Common myeloid progenitor, CD34-positive (primary cell): Measurements from ENCODE around the gene LST1. TPM values are rescaled to one million over a fixed set of nuclear protein-coding genes. Genes with fewer than 3 reads are reported as not detected.
A peak's percentile ranks its signal among the peaks of the same experiment; 100 is the strongest.

Source experiments
- CTCF ChIA-PET: fragments of 350-600 bp; sonication (Branson Sonifier 250); formaldehyde crosslinking; loops from one replicate; lab custom pipeline; 2021; ENCODE audit warnings: antibody characterized with exemption; lab: Charles Lee
- POLR2A ChIA-PET: fragments of 350-600 bp; sonication (Branson Sonifier 250); formaldehyde crosslinking; loops from one replicate; lab custom pipeline; 2021; ENCODE audit warnings: antibody characterized with exemption; lab: Charles Lee
- DNase-seq, 3 donors: peaks; one replicate each; pipeline versions ENCODE4 v3.0.0 to v3.0.0-alpha.2; 2013
- H3K27ac ChIP-seq, 2 experiments: 1 replicate in 1 of 2; 2 replicates in 1 of 2; pipeline ENCODE4 v1.7.0; 2013; ENCODE audit warnings: inconsistent platforms in 2 of 2, low read length in 2 of 2, mild to moderate bottlenecking in 2 of 2, low read depth in 1 of 2, moderate library complexity in 1 of 2; ENCODE audit not compliant: severe bottlenecking in 2 of 2, insufficient read depth in 1 of 2, poor library complexity in 1 of 2
- H3K27me3 ChIP-seq, 5 experiments: replicated peaks in 2 of 5; 1 replicate in 3 of 5; 2 replicates in 2 of 5; pipeline versions ENCODE4 v1.6.1 to v1.7.0; 2013; ENCODE audit warnings: low read length in 4 of 5, mild to moderate bottlenecking in 2 of 5, moderate library complexity in 2 of 5, inconsistent platforms in 1 of 5; ENCODE audit not compliant: insufficient read depth in 5 of 5, control insufficient read depth in 4 of 5
- H3K36me3 ChIP-seq, 4 experiments: 1 replicate in 2 of 4; 2 replicates in 2 of 4; pipeline versions ENCODE4 v1.6.1 to v1.7.0; 2013; ENCODE audit warnings: low read length in 3 of 4, control low read depth in 1 of 4, mild to moderate bottlenecking in 1 of 4; ENCODE audit not compliant: control insufficient read depth in 4 of 4, insufficient read depth in 4 of 4
- H3K4me1 ChIP-seq, 4 experiments: 1 replicate in 3 of 4; 2 replicates in 1 of 4; pipeline versions ENCODE4 v1.6.1 to v1.7.1; 2013; ENCODE audit warnings: low read length in 3 of 4, mild to moderate bottlenecking in 3 of 4, control low read depth in 1 of 4, inconsistent platforms in 1 of 4, moderate library complexity in 1 of 4; ENCODE audit not compliant: control insufficient read depth in 4 of 4, insufficient read depth in 4 of 4; ENCODE audit errors: control extremely low read depth in 1 of 4
- H3K4me3 ChIP-seq, 7 experiments: 1 replicate in 4 of 7; 2 replicates in 3 of 7; pipeline versions ENCODE4 v1.5.1 to v1.7.0; 2013; ENCODE audit warnings: mild to moderate bottlenecking in 7 of 7, low read length in 6 of 7, moderate library complexity in 6 of 7, inconsistent platforms in 2 of 7, low read depth in 2 of 7, control low read depth in 1 of 7; ENCODE audit not compliant: insufficient read depth in 4 of 7, control insufficient read depth in 1 of 7; ENCODE audit errors: extremely low read depth in 1 of 7
- H3K9me3 ChIP-seq, 5 experiments: 1 replicate in 4 of 5; 2 replicates in 1 of 5; pipeline versions ENCODE4 v1.6.1 to v1.7.1; 2013; ENCODE audit warnings: low read length in 4 of 5, mild to moderate bottlenecking in 2 of 5, inconsistent platforms in 1 of 5, low read depth in 1 of 5, moderate library complexity in 1 of 5; ENCODE audit not compliant: control insufficient read depth in 4 of 5, insufficient read depth in 2 of 5; ENCODE audit errors: control extremely low read depth in 1 of 5
- WGBS: methylation state at CpG from one replicate; pipeline ENCODE4 v1.1.5; 2013; ENCODE audit not compliant: insufficient coverage; 5-methylcytosine and 5-hydroxymethylcytosine counted together
- polyA plus RNA-seq: library from polyadenylated mRNA; unstranded; fragments of 120-200 nt; gene quantifications from one replicate; pipeline ENCODE4 v1.2.1, GENCODE V29; 2013

LST1 gene
- 144 TPM for polyA plus RNA-seq

DNA sequence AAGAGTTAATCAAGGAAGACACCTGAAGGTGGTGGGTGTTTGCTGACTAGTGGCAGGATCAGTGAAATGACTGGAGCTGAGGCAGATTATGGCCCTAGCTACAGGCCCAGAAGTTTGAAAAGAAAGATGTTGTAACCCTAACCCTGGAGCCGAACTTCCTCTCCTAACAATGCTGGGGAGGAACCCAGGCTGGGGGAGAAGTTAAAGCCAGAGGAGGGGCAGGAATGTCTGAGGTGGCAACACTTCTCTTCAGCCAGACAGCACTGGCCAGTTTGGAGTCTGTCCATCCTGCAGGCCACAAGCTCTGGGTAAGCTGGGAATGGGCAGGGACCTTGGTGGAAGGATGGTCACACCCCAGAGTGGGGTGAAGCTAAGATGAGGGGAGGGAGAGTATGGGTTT lies at the start of gene LST1:
TSS of gene LST1 (plus strand) at position 270 of the 400 bp plus-strand sequence. CDS start 1,023 bp downstream, outside the sequence.
- ChIA-PET CTCF (interaction anchor here (1.2 to 19.6 kb wide), 5 partner anchors 10 to 36 kb away, joined by 4 to 605 read pairs (median 76); partner anchors contain the start of genes AIF1, ATP6V1G2, DDX39B and NCR3), POLR2A (interaction anchor here (0.6 to 2.3 kb wide), 5 partner anchors 10 to 38 kb away, joined by 4 to 13 read pairs (median 5); partner anchors contain the start of gene NFKBIL1)
- WGBS, result 0% methylated on average over 1 of the region's 1 CpG
- Histone ChIP-seq H3K36me3 (peaks cover 0 to 16% (median 0%) of the 10 kb centered on the region in 4 experiments), H3K9me3 (no peaks in the 10 kb centered on the region), H3K4me3 (peak within 1 kb of the TSS in 6 of 7 experiments; percentile 8 to 76 (median 58)), H3K27me3 (no peaks in the 10 kb centered on the region), H3K27ac (peak within 1 kb of the TSS; percentile 54 to 76), H3K4me1 (peaks cover 21 to 88% (median 78%) of the 10 kb centered on the region in 4 experiments)
- peak in 2 of 3 donors; percentile 65 to 72 for DNase-seq

DNA sequence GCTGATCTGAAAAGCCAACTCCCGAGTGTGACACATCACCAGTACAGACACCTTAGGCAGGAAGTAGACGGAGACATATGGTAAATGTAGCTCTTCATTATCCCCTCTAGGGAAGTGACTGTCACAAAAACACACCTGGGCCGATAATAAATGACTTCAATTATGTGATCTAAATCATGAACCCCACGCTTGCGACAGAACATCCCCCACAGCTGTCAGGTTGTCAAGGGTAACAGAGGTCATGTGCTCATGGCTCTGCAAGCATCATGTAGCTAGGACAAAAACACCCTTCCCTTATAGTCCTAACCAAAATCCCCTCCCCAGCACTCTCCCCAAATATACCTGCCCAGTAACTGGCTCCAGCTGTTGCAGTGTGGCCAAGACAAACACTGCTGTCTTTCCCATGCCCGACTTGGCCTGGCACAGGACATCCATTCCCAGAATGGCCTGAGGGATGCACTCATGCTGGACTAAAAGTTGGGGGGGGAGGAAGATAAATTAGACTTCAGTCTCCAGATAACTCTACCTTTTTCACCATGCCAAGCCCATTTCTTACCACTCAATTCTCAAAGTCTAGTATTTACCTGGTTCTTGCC lies 47.2 kb upstream of the LST1 start:
- ChIA-PET CTCF (interaction anchor here (0.6 to 24.7 kb wide), 3 partner anchors 12 to 62 kb away, joined by 3 to 557 read pairs (median 7); partner anchors contain the start of genes LST1, LTB and TNF), POLR2A (no interaction called here)
- peaks cover 27 to 67% (median 53%) of the 10 kb centered on the region in 4 experiments for H3K36me3 ChIP-seq
- no peaks in the 10 kb centered on the region for H3K9me3 ChIP-seq
- H3K27me3 ChIP-seq, result no peaks in the 10 kb centered on the region
- peak overlapping the region in 2 of 7 experiments; percentile 6 to 97 for H3K4me3 ChIP-seq
- 94% methylated on average over 4 of the region's 6 CpGs for WGBS
- peaks cover 17 to 39% (median 33%) of the 10 kb centered on the region in 4 experiments for H3K4me1 ChIP-seq
- DNase-seq, result no peak
- peak overlapping the region; percentile 44 to 100 for H3K27ac ChIP-seq

DNA sequence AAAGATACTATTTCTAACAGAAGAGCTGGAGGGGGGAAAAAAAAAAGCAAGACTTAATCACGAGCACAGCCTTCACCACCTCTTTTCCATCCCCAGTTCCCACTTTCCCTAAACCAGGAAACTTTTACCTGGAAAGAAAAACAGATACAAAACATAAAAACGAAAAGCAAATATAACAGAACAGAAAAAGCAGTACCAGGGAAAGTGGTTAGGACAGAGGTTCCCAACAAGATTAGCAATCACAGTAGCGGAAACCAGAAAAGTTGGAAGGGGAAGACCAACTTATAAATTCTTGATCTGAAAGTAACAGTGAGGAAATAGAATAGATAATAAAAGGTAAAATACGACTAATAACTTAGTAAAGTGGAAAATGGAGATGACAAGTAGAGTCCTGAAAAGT lies 45.4 kb upstream of the LST1 start:
- Histone ChIP-seq H3K9me3 (no peaks in the 10 kb centered on the region), H3K27ac (peak overlapping the region; percentile 99 to 100), H3K4me3 (peak overlapping the region; percentile 66 to 97 (median 91)), H3K36me3 (peaks cover 18 to 50% (median 38%) of the 10 kb centered on the region in 4 experiments), H3K27me3 (no peaks in the 10 kb centered on the region), H3K4me1 (peaks cover 17 to 39% (median 33%) of the 10 kb centered on the region in 4 experiments)
- whole genome bisulfite sequencing, result 0% methylated on average over 2 of the region's 4 CpGs
- no peak for DNase-seq
- ChIA-PET CTCF (interaction anchor here (1.0 to 24.7 kb wide), 7 partner anchors 9 to 251 kb away, joined by 3 to 557 read pairs (median 7); partner anchors contain the start of genes LST1, LTB, NCR3 and TNF), POLR2A (interaction anchor here (2.1 to 2.6 kb wide), 2 partner anchors 12 to 42 kb away, joined by 7 to 12 read pairs; partner anchors contain the start of gene MCCD1)

DNA sequence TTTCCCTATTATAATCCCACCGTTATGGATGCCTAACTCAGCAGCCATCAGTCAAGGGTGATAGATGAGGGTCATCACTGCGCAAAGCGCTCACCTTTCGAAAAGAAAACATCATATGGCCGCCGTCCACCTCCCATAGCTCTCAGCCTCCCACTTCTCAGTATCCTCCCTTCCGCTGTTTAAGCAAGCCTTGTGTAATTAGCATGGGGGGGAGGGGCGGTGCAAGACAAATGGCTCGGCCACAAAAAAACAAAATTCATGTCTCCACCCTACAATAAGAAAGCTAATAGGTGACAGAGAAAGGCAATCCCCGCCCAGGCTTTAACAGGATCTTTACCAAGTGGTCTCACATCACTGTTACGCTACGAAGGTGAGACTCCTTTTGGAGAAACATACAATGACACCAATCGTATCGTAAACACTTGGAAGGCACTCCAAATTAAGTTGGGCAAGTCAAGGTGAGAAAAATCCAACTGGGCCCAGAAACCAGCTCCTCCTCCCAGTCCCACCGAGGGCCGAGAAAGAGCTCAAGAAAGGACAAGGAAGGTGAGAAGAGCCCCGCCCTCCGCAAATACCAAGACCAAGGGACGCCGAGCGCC lies 44.9 kb upstream of the LST1 start:
- no peaks in the 10 kb centered on the region for H3K27me3 ChIP-seq
- peaks cover 18 to 45% (median 34%) of the 10 kb centered on the region in 4 experiments for H3K36me3 ChIP-seq
- peak overlapping the region; percentile 99 to 100 for H3K27ac ChIP-seq
- peaks cover 17 to 40% (median 35%) of the 10 kb centered on the region in 4 experiments for H3K4me1 ChIP-seq
- ChIA-PET CTCF (interaction anchor here (0.8 to 24.7 kb wide), 8 partner anchors 9 to 250 kb away, joined by 3 to 557 read pairs (median 5); partner anchors contain the start of genes LST1, LTB, MCCD1 and NCR3), POLR2A (interaction anchor here (0.7 to 2.6 kb wide), 6 partner anchors 9 to 1431 kb away, joined by 3 to 12 read pairs (median 4); partner anchors contain the start of genes BAG6 and MCCD1)
- 0% methylated on average over 11 of the region's 21 CpGs for WGBS
- DNase-seq, result peak; percentile 54 to 75 (median 66)
- H3K4me3 ChIP-seq, result peak overlapping the region; percentile 66 to 97 (median 91)
- H3K9me3 ChIP-seq, result no peaks in the 10 kb centered on the region

DNA sequence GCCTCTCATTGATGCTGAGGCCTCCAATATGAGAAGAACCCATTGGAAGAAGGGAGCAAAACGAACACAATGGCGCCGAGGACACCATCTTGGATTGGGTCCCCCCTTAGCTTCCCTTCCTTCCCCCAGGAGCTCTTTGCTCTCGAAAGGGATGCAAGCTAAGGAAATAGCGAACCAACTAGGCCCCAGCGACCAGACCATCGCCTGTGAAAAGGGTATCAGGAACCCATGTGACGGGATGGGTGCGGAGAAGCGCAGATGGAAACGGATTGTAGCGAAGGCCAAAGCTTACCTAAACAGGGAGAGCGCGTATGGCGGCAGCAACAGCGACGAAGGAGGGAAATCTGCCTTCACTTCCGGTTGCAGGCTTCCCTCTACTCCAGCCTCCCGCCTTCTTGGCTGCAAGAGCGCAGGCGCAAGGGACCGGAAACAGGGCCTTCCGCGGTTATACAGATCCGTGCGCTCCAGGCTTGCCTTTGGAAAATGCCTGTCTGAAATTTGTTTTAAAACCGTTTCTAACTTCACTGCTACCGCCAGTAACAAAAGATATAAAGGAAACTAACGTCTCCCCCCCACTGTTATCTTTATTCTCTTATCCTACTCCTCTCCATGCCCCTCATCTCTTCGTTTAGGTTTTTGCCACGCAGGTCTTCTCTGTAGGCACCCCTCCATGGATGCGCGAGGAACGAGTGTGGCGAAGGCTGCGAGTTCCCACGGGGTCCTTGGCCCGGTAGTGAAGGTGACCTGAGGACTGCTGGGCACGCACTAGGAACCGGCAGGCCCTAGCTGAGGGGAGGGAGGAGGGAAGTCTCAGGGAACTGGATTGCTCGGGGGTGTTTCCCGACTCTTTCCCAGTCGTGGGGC lies 44.2 kb upstream of the LST1 start, which contains the start of gene DDX39B:
TSS of gene DDX39B (minus strand) at position 346 of the 864 bp plus-strand sequence. CDS start 1,471 bp downstream, outside the sequence.
- CTCF ChIA-PET, result interaction anchor here (0.8 to 24.7 kb wide), 10 partner anchors 8 to 250 kb away, joined by 3 to 557 read pairs (median 4); partner anchors contain the start of genes LST1, LTB, MCCD1 and NCR3
- peak within 1 kb of the TSS; percentile 66 to 97 (median 91) for H3K4me3 ChIP-seq
- POLR2A ChIA-PET, result interaction anchor here (0.7 to 2.6 kb wide), 6 partner anchors 10 to 1430 kb away, joined by 3 to 12 read pairs (median 4); partner anchors contain the start of genes BAG6 and MCCD1
- WGBS, result under 1% methylated on average over 36 of the region's 43 CpGs
- peaks cover 14 to 38% (median 28%) of the 10 kb centered on the region in 4 experiments for H3K36me3 ChIP-seq
- H3K27ac ChIP-seq, result peak within 1 kb of the TSS; percentile 99 to 100
- H3K27me3 ChIP-seq, result no peaks in the 10 kb centered on the region
- peaks cover 17 to 47% (median 40%) of the 10 kb centered on the region in 4 experiments for H3K4me1 ChIP-seq
- DNase-seq, result peak; percentile 98 to 99 (median 99)
- H3K9me3 ChIP-seq, result no peaks in the 10 kb centered on the region

DNA sequence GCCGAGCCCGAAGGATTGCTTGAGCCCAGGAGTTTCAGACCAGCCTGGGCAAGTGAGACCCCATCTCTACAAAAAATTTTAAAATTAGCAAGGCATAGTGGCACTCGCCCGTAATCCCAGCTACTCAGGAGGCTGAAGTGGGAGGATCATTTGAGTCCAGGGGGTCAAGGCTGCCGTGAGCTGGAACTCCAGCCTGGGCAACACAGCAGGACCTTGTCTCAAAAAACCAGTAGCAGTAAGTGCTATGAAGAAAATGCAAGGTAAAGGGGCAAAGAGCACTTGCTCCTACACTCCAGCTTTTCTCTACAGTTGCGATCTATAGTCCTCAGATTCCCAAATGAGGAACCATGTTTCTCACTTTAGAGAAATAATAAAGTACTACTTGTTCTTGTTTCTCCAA lies 42.4 kb upstream of the LST1 start:
- Histone ChIP-seq H3K27me3 (no peaks in the 10 kb centered on the region), H3K9me3 (no peaks in the 10 kb centered on the region), H3K27ac (peak overlapping the region in 1 of 2 experiments; percentile 100), H3K36me3 (peaks cover 9 to 23% (median 14%) of the 10 kb centered on the region in 4 experiments), H3K4me1 (peaks cover 17 to 63% (median 52%) of the 10 kb centered on the region in 4 experiments), H3K4me3 (no peak overlapping the region)
- ChIA-PET POLR2A (no interaction called here), CTCF (interaction anchor here (1.6 to 24.7 kb wide), 4 partner anchors 17 to 55 kb away, joined by 3 to 557 read pairs (median 244); partner anchors contain the start of genes LST1, LTB, NCR3 and TNF)
- DNase-seq, result no peak
- 95% methylated on average over 3 of the region's 6 CpGs for WGBS
